Measurements from ENCODE around the gene BCR. TPM values are rescaled to one million over a fixed set of nuclear protein-coding genes. Genes with fewer than 3 reads are reported as not detected.

The BCR gene
- total and polyA plus RNA-seq, 2 of the 13 experiments (the other 11 are each of a cell fraction or from before 2014, with no cell fraction given), result 19.9 to 33.6 TPM

DNA sequence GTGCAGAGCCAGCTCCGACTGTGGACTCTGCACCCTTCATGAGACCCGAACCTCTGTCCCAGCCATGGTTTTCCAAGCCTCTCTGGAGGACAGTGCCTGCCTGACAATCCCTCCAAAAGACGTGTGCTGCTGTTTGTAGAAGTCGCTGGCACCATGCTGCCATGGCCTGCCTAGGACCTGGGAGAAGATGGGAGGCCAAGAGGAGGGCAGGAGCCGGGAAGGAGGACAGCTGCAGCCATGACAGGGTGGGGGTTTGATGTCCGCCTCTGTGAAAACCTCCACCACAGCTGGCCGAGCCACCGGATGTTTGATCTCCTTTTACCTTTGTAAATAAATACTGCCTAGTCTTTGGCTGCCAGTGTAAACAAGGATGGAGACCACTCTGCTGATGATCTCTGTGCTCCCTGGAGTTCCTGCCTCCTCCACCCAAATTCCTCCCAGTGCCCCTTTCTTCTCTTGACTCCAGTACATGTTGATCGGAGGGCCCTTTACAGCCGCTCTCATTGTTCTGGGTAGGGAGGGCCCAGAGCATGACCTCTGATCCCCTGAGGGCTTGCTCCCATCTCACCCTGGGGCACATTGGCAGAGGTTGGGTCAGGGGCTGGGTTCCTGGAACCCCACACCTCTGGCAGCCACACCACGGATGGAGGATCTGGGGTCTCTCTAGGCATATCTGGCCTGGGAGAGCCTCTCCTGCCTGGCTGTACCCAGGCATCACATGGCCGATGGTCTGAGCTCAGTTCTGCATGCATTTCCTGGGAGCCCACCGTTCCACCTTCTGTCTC is 66.9 kb downstream of the BCR start (continued):
- TF ChIP-seq MEIS2 (CRISPR knock-in tag; IDR thresholded peaks at IDR 0.05), result peak; percentile 58; the same call in 1 of the 2 replicates
- TF ChIP-seq SMC3 (IDR thresholded peaks at IDR 0.05; ENCODE audit: low read length), result no peak
- no peak for TF ChIP-seq NFYB (CRISPR knock-in tag; IDR thresholded peaks at IDR 0.05)
- TF ChIP-seq ZNF768 (CRISPR knock-in tag; IDR thresholded peaks at IDR 0.05), result no peak
- TF ChIP-seq SIN3B (IDR thresholded peaks at IDR 0.05; ENCODE audit: low read length), result no peak
- TF ChIP-seq FOXJ3 (CRISPR knock-in tag; IDR thresholded peaks at IDR 0.05; ENCODE audit: borderline replicate concordance), result peak; percentile 76; the same call in 1 of the 2 replicates
- TF ChIP-seq, protein P1, sequence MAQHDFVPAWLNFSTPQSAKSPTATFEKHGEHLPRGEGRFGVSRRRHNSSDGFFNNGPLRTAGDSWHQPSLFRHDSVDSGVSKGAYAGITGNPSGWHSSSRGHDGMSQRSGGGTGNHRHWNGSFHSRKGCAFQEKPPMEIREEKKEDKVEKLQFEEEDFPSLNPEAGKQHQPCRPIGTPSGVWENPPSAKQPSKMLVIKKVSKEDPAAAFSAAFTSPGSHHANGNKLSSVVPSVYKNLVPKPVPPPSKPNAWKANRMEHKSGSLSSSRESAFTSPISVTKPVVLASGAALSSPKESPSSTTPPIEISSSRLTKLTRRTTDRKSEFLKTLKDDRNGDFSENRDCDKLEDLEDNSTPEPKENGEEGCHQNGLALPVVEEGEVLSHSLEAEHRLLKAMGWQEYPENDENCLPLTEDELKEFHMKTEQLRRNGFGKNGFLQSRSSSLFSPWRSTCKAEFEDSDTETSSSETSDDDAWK (CRISPR knock-in tag; IDR thresholded peaks at IDR 0.05), result no peak
- TF ChIP-seq, protein P2, sequence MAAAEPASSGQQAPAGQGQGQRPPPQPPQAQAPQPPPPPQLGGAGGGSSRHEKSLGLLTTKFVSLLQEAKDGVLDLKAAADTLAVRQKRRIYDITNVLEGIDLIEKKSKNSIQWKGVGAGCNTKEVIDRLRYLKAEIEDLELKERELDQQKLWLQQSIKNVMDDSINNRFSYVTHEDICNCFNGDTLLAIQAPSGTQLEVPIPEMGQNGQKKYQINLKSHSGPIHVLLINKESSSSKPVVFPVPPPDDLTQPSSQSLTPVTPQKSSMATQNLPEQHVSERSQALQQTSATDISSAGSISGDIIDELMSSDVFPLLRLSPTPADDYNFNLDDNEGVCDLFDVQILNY (CRISPR knock-in tag; conservative IDR thresholded peaks at IDR 0.05), result no peak
- TF ChIP-seq THYN1 (CRISPR knock-in tag; IDR thresholded peaks at IDR 0.05; ENCODE audit: borderline replicate concordance, low read depth), result no peak
- 0 out of 2 replicates have a peak, but pooled peaks have one; percentile 38 for TF ChIP-seq ZSCAN21 (CRISPR knock-in tag; IDR thresholded peaks at IDR 0.05; ENCODE audit: borderline replicate concordance)
- no peak for TF ChIP-seq SOX6 (IDR thresholded peaks at IDR 0.05)
- peak; percentile 80 for TF ChIP-seq SOX6 (CRISPR knock-in tag; IDR thresholded peaks at IDR 0.05)
- no peak for TF ChIP-seq MIXL1 (CRISPR knock-in tag; IDR thresholded peaks at IDR 0.05)
- peak; percentile 35; the same call in 1 of the 2 replicates for TF ChIP-seq PITX1 (CRISPR knock-in tag; IDR thresholded peaks at IDR 0.05)
- TF ChIP-seq SP2 (CRISPR knock-in tag; IDR thresholded peaks at IDR 0.05), result no peak
- TF ChIP-seq ASH2L (IDR thresholded peaks at IDR 0.05; ENCODE audit: insufficient read length, low read depth, low read length), result peak; percentile 53
- TF ChIP-seq ZNF709 (CRISPR knock-in tag; IDR thresholded peaks at IDR 0.05), result no peak
- TF ChIP-seq ZNF878 (CRISPR knock-in tag; IDR thresholded peaks at IDR 0.05), result no peak; the same call in 1 of the 2 replicates
- TF ChIP-seq, protein P3, sequence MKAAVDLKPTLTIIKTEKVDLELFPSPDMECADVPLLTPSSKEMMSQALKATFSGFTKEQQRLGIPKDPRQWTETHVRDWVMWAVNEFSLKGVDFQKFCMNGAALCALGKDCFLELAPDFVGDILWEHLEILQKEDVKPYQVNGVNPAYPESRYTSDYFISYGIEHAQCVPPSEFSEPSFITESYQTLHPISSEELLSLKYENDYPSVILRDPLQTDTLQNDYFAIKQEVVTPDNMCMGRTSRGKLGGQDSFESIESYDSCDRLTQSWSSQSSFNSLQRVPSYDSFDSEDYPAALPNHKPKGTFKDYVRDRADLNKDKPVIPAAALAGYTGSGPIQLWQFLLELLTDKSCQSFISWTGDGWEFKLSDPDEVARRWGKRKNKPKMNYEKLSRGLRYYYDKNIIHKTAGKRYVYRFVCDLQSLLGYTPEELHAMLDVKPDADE (CRISPR knock-in tag; IDR thresholded peaks at IDR 0.05), result no peak
- TF ChIP-seq, protein P4, sequence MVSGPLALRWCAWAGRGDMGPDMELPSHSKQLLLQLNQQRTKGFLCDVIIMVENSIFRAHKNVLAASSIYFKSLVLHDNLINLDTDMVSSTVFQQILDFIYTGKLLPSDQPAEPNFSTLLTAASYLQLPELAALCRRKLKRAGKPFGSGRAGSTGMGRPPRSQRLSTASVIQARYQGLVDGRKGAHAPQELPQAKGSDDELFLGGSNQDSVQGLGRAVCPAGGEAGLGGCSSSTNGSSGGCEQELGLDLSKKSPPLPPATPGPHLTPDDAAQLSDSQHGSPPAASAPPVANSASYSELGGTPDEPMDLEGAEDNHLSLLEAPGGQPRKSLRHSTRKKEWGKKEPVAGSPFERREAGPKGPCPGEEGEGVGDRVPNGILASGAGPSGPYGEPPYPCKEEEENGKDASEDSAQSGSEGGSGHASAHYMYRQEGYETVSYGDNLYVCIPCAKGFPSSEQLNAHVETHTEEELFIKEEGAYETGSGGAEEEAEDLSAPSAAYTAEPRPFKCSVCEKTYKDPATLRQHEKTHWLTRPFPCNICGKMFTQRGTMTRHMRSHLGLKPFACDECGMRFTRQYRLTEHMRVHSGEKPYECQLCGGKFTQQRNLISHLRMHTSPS (CRISPR knock-in tag; IDR thresholded peaks at IDR 0.05; ENCODE audit: low read depth), result peak; percentile 63; the same call in 1 of the 2 replicates
- no peak for TF ChIP-seq ZNF235 (CRISPR knock-in tag; IDR thresholded peaks at IDR 0.05; ENCODE audit: borderline replicate concordance)
- TF ChIP-seq ETV5 (CRISPR knock-in tag; IDR thresholded peaks at IDR 0.05; ENCODE audit: borderline replicate concordance), result peak; percentile 96
- TF ChIP-seq, protein P5, sequence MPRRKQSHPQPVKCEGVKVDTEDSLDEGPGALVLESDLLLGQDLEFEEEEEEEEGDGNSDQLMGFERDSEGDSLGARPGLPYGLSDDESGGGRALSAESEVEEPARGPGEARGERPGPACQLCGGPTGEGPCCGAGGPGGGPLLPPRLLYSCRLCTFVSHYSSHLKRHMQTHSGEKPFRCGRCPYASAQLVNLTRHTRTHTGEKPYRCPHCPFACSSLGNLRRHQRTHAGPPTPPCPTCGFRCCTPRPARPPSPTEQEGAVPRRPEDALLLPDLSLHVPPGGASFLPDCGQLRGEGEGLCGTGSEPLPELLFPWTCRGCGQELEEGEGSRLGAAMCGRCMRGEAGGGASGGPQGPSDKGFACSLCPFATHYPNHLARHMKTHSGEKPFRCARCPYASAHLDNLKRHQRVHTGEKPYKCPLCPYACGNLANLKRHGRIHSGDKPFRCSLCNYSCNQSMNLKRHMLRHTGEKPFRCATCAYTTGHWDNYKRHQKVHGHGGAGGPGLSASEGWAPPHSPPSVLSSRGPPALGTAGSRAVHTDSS (CRISPR knock-in tag; conservative IDR thresholded peaks at IDR 0.05), result no peak
- TF ChIP-seq NCOR1 (IDR thresholded peaks at IDR 0.05; ENCODE audit: borderline replicate concordance, low read length), result no peak; the same call in 1 of the 2 replicates
